SU-DHL-6 (cell line): Measurements from ENCODE around the gene ESAM.

ENCODE experiments used
- EZH2phosphoT487 ChIP-seq: fragments of 200-600 bp; sonication (generic), shearing (Covaris generic); conservative IDR thresholded peaks from 2 replicates; pipeline ENCODE4 v1.6.1; 2018; ENCODE audit warnings: mild to moderate bottlenecking, antibody characterized with exemption, low read length, moderate library complexity, mixed read lengths
- TF ChIP-seq, protein P1 (sequence below): fragments of 200-600 bp; sonication (generic); IDR thresholded peaks from one replicate; pipeline ENCODE4 v1.5.1; 2017; ENCODE audit warnings: antibody characterized with exemption, mild to moderate bottlenecking, low read length, moderate library complexity; ENCODE audit not compliant: insufficient read depth, poor library complexity, severe bottlenecking

DNA sequence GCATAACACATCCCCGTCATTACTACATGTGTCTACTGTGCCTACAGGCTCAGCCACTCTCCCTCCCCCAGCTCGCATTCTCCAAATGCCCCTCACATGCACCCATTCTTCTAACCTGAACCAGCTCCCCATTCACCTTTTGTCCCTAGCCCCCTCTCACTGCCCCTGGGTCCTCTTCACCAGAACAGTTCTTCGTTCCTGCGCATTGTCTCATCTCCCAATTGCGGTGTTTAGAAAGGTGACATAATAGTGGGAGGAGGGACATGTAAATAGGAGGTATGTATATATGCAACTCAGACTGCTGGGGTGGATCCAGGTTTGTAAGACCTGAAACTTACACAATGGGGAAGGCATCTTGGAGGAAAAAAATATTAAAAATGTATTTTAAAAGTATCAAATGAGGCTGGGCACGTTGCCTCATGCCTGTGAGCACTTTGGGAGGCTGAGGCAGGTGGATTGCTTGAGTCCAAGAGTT lies 5.3 kb downstream of the ESAM start:
- TF ChIP-seq, protein P1, sequence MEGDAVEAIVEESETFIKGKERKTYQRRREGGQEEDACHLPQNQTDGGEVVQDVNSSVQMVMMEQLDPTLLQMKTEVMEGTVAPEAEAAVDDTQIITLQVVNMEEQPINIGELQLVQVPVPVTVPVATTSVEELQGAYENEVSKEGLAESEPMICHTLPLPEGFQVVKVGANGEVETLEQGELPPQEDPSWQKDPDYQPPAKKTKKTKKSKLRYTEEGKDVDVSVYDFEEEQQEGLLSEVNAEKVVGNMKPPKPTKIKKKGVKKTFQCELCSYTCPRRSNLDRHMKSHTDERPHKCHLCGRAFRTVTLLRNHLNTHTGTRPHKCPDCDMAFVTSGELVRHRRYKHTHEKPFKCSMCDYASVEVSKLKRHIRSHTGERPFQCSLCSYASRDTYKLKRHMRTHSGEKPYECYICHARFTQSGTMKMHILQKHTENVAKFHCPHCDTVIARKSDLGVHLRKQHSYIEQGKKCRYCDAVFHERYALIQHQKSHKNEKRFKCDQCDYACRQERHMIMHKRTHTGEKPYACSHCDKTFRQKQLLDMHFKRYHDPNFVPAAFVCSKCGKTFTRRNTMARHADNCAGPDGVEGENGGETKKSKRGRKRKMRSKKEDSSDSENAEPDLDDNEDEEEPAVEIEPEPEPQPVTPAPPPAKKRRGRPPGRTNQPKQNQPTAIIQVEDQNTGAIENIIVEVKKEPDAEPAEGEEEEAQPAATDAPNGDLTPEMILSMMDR = no peak
- TF ChIP-seq EZH2phosphoT487 = no peak
